ENCODE results near the gene MTG2. TPM values are rescaled to one million over a fixed set of nuclear protein-coding genes. Genes with fewer than 3 reads are reported as not detected.

The MTG2 gene
- total RNA-seq, 1 experiment from 2014 or later = 56.8 TPM

DNA sequence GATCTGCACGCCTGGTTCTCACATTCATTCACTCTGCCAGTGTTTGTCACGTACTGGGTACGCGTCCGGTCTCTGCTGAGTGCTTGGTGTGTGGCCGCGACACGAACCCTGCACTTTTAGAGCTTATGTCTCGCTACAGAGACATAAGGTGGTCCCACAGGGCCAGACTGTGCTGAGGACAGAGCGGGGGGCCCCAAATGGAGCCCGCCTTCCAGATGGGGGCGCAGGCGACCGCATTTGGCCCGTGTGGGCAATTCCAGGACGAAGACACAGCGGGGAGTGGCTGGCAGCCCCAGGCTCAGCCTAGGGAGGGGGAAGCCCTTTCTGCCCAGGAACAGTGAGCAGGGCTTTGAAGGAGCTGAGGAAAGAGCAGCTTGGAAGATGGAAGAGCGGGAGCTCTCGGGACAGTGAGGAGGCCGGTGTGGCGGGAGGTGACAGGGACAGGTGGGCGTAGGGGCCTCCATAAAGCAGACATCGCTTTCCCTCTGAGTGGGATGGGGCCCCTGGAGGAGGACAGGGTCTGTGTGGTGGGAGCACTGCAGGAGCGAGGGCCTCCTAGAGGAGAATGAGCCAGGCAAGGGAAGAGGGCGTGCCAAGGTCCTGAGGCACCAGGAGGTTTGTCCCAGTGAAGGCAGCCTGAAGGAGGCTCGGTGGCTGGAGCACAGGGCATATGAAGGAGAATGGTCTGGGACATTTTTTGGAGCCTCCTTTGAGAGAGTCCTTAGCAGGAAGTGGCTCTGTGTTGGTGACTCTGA is 7.8 kb upstream of the MTG2 start:
- no peak for ATAC-seq
- in situ Hi-C loops (cut with HindIII; ENCODE audit: low pct_unique_long_range_greater_than_20kb, low sequenced_read_pairs) = no loop called here
- ChIA-PET CTCF (no interaction called here), POLR2A (interaction anchor here (0.5 kb wide), 1 partner anchor 12 kb away, joined by 3 read pairs; no protein-coding TSS in a partner anchor)
- Histone ChIP-seq H3K9me3 (ENCODE audit: control insufficient read depth, insufficient read depth, low read depth, low read length) (no peaks in the 10 kb centered on the region), H3K27ac (ENCODE audit: low read length) (no peak overlapping the region), H3K27me3 (ENCODE audit: control insufficient read depth, insufficient read depth, low read length) (no peaks in the 10 kb centered on the region), H3K36me3 (ENCODE audit: control insufficient read depth, insufficient read depth, low read length) (peaks cover 3% of the 10 kb centered on the region; the same call in 1 of the 2 replicates), H3K4me3 (ENCODE audit: low read depth in 2 of 2, low read length in 2 of 2) (no peak overlapping the region), H3K4me1 (ENCODE audit: control insufficient read depth, insufficient read depth, low read length) (no peaks in the 10 kb centered on the region)
- intact Hi-C loops (cut with micrococcal nuclease; ENCODE audit: unreplicated experiment) = no loop called here
- no peak for DNase-seq (ENCODE audit: low read depth, low spot score)
- no TSS peak for BruUV-seq (replicated peaks)
- TF ChIP-seq TCF7L2 (IDR thresholded peaks at IDR 0.05; ENCODE audit: low read depth, low read length) = no peak
- TF ChIP-seq, protein P1, sequence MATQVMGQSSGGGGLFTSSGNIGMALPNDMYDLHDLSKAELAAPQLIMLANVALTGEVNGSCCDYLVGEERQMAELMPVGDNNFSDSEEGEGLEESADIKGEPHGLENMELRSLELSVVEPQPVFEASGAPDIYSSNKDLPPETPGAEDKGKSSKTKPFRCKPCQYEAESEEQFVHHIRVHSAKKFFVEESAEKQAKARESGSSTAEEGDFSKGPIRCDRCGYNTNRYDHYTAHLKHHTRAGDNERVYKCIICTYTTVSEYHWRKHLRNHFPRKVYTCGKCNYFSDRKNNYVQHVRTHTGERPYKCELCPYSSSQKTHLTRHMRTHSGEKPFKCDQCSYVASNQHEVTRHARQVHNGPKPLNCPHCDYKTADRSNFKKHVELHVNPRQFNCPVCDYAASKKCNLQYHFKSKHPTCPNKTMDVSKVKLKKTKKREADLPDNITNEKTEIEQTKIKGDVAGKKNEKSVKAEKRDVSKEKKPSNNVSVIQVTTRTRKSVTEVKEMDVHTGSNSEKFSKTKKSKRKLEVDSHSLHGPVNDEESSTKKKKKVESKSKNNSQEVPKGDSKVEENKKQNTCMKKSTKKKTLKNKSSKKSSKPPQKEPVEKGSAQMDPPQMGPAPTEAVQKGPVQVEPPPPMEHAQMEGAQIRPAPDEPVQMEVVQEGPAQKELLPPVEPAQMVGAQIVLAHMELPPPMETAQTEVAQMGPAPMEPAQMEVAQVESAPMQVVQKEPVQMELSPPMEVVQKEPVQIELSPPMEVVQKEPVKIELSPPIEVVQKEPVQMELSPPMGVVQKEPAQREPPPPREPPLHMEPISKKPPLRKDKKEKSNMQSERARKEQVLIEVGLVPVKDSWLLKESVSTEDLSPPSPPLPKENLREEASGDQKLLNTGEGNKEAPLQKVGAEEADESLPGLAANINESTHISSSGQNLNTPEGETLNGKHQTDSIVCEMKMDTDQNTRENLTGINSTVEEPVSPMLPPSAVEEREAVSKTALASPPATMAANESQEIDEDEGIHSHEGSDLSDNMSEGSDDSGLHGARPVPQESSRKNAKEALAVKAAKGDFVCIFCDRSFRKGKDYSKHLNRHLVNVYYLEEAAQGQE (IDR thresholded peaks at IDR 0.05; ENCODE audit: insufficient read depth in 1 of 2, low read depth in 2 of 2, low read length in 1 of 2) = no peak
- TF ChIP-seq POLR2AphosphoS5 (IDR thresholded peaks at IDR 0.05; ENCODE audit: low read depth, low read length) = no peak
- no peak for TF ChIP-seq SIN3A (IDR thresholded peaks at IDR 0.05; ENCODE audit: borderline replicate concordance, insufficient read depth, low read depth, low read length)
- TF ChIP-seq, protein P2, sequence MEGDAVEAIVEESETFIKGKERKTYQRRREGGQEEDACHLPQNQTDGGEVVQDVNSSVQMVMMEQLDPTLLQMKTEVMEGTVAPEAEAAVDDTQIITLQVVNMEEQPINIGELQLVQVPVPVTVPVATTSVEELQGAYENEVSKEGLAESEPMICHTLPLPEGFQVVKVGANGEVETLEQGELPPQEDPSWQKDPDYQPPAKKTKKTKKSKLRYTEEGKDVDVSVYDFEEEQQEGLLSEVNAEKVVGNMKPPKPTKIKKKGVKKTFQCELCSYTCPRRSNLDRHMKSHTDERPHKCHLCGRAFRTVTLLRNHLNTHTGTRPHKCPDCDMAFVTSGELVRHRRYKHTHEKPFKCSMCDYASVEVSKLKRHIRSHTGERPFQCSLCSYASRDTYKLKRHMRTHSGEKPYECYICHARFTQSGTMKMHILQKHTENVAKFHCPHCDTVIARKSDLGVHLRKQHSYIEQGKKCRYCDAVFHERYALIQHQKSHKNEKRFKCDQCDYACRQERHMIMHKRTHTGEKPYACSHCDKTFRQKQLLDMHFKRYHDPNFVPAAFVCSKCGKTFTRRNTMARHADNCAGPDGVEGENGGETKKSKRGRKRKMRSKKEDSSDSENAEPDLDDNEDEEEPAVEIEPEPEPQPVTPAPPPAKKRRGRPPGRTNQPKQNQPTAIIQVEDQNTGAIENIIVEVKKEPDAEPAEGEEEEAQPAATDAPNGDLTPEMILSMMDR (IDR thresholded peaks at IDR 0.05) = no peak

DNA sequence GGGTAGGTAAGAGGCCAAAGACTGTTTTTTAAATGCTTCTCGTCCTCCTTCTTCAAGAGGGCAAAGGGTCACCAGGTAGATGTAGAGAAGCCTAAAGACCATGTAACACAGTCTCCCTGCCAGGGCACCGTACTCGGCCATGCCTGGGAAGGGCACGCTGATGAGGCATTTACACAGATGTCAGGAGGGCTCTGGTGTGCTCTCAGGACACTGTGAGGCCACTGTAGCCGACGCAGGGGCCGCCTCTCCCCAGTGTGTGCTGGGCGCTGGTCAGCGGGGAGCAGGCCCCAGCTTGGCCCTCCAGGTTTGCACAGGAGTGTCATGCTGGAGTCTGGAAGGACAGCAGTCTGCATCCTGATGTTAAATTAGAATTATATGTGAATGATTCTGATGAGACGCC is 7.1 kb upstream of the MTG2 start:
- TF ChIP-seq, protein P1 (IDR thresholded peaks at IDR 0.05; ENCODE audit: insufficient read depth in 1 of 2, low read depth in 2 of 2, low read length in 1 of 2) = no peak
- TF ChIP-seq TCF7L2 (IDR thresholded peaks at IDR 0.05; ENCODE audit: low read depth, low read length) = no peak
- TF ChIP-seq, protein P2 (IDR thresholded peaks at IDR 0.05) = no peak
- no peak overlapping the region for H3K27ac ChIP-seq (ENCODE audit: low read length)
- H3K36me3 ChIP-seq (ENCODE audit: control insufficient read depth, insufficient read depth, low read length) = peaks cover 5% of the 10 kb centered on the region; the same call in 1 of the 2 replicates
- CTCF ChIA-PET = no interaction called here
- H3K4me1 ChIP-seq (ENCODE audit: control insufficient read depth, insufficient read depth, low read length) = no peaks in the 10 kb centered on the region
- in situ Hi-C loops (cut with HindIII; ENCODE audit: low pct_unique_long_range_greater_than_20kb, low sequenced_read_pairs) (no loop called here), intact Hi-C loops (cut with micrococcal nuclease; ENCODE audit: unreplicated experiment) (no loop called here)
- H3K4me3 ChIP-seq (ENCODE audit: low read depth in 2 of 2, low read length in 2 of 2) = no peak overlapping the region
- DNase-seq (ENCODE audit: low read depth, low spot score) (no peak), ATAC-seq (no peak)
- no peaks in the 10 kb centered on the region for H3K27me3 ChIP-seq (ENCODE audit: control insufficient read depth, insufficient read depth, low read length)
- POLR2A ChIA-PET = interaction anchor here (0.5 kb wide), 1 partner anchor 12 kb away, joined by 3 read pairs; no protein-coding TSS in a partner anchor
- no peaks in the 10 kb centered on the region for H3K9me3 ChIP-seq (ENCODE audit: control insufficient read depth, insufficient read depth, low read depth, low read length)
- BruUV-seq (replicated peaks) = no TSS peak
